ENCODE data around the gene CKS1B.

Gene CKS1B

GRCh38 chr1:155008015-155008941 is 33.8 kb downstream of the CKS1B start:
- H3K27ac ChIP-seq (ENCODE audit: low read length) = no peak overlapping the region
- peaks cover 24% of the 10 kb centered on the region for H3K4me1 ChIP-seq (ENCODE audit: low read length)
- H3K79me2 ChIP-seq (ENCODE audit: low read length) = peaks cover 90% of the 10 kb centered on the region
- H3K36me3 ChIP-seq (replicated peaks; ENCODE audit: insufficient read depth, low read length) = no peaks in the 10 kb centered on the region
- no peaks in the 10 kb centered on the region for H3K9me2 ChIP-seq (replicated peaks; ENCODE audit: insufficient read depth, low read length)
- peaks cover 21% of the 10 kb centered on the region for H3F3A ChIP-seq (ENCODE audit: insufficient read depth, low read length)
- no peaks in the 10 kb centered on the region for H3K9me3 ChIP-seq (replicated peaks; ENCODE audit: insufficient read depth, low read length)
- H2AFZ ChIP-seq (ENCODE audit: low read length) = no peak overlapping the region
- H4K20me1 ChIP-seq (ENCODE audit: insufficient read depth, low read length) = no peaks in the 10 kb centered on the region
- TF ChIP-seq CTCF (IDR thresholded peaks at IDR 0.05; ENCODE audit: low read length) (no peak), EZH2phosphoT487 (IDR thresholded peaks at IDR 0.05; ENCODE audit: low read length) (no peak), EZH2 (optimal IDR thresholded peaks at IDR 0.05; ENCODE audit: low read depth, low read length) (no peak)
- no peaks in the 10 kb centered on the region for H3K27me3 ChIP-seq (replicated peaks; ENCODE audit: insufficient read depth, low read length)
- no peak for DNase-seq
- no peak overlapping the region for H3K9ac ChIP-seq (ENCODE audit: low read length)
- no peak overlapping the region for H3K4me3 ChIP-seq (ENCODE audit: low read length)
- H3K4me2 ChIP-seq (ENCODE audit: low read depth, low read length) = no peak overlapping the region

DNA sequence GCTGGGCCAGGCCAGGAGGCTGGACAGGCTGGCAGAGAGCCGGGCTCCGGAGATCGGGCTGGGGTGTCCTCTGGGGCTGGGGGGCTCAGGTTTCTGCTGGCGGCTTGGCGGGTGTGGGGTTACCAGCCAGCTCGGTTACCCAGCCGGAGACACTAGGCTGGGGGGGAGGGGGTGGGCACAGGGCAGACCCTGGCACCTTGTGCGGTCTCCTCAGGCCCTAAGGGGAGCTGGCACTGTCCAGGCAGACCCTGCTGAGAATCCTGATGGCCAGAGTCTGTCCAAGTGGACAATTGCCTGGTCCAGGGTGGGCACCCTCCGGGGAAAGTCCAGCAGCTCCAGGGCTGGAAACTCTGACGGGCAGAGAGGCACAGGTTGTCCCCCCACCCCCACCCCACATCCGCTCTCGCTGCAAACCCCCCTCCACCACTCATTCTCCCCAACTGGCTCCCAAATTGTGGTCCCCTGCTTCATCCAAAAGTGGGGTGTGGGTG is 34.8 kb downstream of the CKS1B start:
- Histone ChIP-seq H2AFZ (ENCODE audit: low read length) (no peak overlapping the region), H3K27ac (ENCODE audit: low read length) (no peak overlapping the region), H3F3A (ENCODE audit: insufficient read depth, low read length) (peaks cover 19% of the 10 kb centered on the region), H3K4me3 (ENCODE audit: low read length) (no peak overlapping the region), H3K4me2 (ENCODE audit: low read depth, low read length) (no peak overlapping the region), H3K4me1 (ENCODE audit: low read length) (peaks cover 21% of the 10 kb centered on the region), H3K9me3 (replicated peaks; ENCODE audit: insufficient read depth, low read length) (no peaks in the 10 kb centered on the region), H3K36me3 (replicated peaks; ENCODE audit: insufficient read depth, low read length) (no peaks in the 10 kb centered on the region; the same call in 1 of the 2 replicates), H3K9ac (ENCODE audit: low read length) (no peak overlapping the region), H3K9me2 (replicated peaks; ENCODE audit: insufficient read depth, low read length) (no peaks in the 10 kb centered on the region), H4K20me1 (ENCODE audit: insufficient read depth, low read length) (no peaks in the 10 kb centered on the region), H3K79me2 (ENCODE audit: low read length) (peaks cover 81% of the 10 kb centered on the region), H3K27me3 (replicated peaks; ENCODE audit: insufficient read depth, low read length) (no peaks in the 10 kb centered on the region)
- DNase-seq = no peak
- no peak for TF ChIP-seq CTCF (IDR thresholded peaks at IDR 0.05; ENCODE audit: low read length)
- TF ChIP-seq EZH2phosphoT487 (IDR thresholded peaks at IDR 0.05; ENCODE audit: low read length) = no peak
- TF ChIP-seq EZH2 (optimal IDR thresholded peaks at IDR 0.05; ENCODE audit: low read depth, low read length) = no peak

DNA sequence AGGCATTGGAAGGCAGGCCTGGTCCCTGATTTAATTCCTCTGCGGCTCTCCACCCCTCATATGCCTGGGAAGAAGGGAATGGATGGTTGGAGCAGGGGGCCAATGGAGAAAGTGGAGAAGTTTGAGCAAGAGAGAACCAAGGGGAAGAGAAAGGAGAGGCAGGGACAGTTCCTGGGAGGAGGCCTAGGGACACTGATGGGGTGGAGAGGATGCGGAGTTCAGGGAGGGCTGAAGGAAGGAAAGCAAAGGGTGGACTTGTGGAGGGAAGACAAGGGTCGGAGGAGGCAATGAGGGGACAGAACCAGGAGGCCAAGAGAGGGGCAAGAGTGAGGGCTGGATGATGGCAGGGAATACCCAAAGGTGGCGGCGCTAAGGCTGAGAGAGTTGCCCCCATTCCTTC is 35.3 kb downstream of the CKS1B start:
- Histone ChIP-seq H4K20me1 (ENCODE audit: insufficient read depth, low read length) (no peaks in the 10 kb centered on the region), H3K27ac (ENCODE audit: low read length) (no peak overlapping the region), H3K4me1 (ENCODE audit: low read length) (peaks cover 16% of the 10 kb centered on the region), H2AFZ (ENCODE audit: low read length) (no peak overlapping the region), H3K9me2 (replicated peaks; ENCODE audit: insufficient read depth, low read length) (no peaks in the 10 kb centered on the region), H3K4me3 (ENCODE audit: low read length) (no peak overlapping the region), H3K36me3 (replicated peaks; ENCODE audit: insufficient read depth, low read length) (no peaks in the 10 kb centered on the region; the same call in 1 of the 2 replicates), H3K27me3 (replicated peaks; ENCODE audit: insufficient read depth, low read length) (no peaks in the 10 kb centered on the region), H3F3A (ENCODE audit: insufficient read depth, low read length) (peaks cover 20% of the 10 kb centered on the region), H3K9ac (ENCODE audit: low read length) (no peak overlapping the region), H3K79me2 (ENCODE audit: low read length) (peaks cover 76% of the 10 kb centered on the region), H3K4me2 (ENCODE audit: low read depth, low read length) (no peak overlapping the region), H3K9me3 (replicated peaks; ENCODE audit: insufficient read depth, low read length) (no peaks in the 10 kb centered on the region)
- DNase-seq = no peak
- TF ChIP-seq CTCF (IDR thresholded peaks at IDR 0.05; ENCODE audit: low read length) (no peak), EZH2phosphoT487 (IDR thresholded peaks at IDR 0.05; ENCODE audit: low read length) (no peak), EZH2 (optimal IDR thresholded peaks at IDR 0.05; ENCODE audit: low read depth, low read length) (no peak)
